NCI-H774 (cell line): Measurements from ENCODE around the gene SPATA1.

ENCODE experiments used
- DNase-seq: peaks from one replicate; lab custom pipeline; 2025; lab: John Stamatoyannopoulos, UW

SPATA1 gene

DNA sequence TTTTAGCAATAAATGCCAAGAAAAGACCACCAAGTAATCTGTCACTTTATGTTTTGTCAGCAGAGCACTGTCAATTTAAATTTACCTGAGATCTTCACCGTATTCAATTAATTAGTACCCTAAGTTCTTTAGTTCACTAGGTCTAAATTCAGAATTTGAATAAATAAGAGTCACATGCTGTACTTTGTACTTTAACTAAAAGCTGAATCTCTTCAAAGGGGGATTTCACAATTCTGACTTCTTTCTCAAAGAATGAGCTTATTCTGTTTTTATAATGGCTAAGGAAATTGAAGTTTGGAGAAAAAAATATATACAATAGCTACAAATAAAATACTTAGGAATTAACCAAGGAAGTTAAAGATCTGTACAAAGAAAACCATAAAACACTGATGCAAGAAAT, 2.3 kb downstream of the SPATA1 start:
- DNase-seq: no peak

DNA sequence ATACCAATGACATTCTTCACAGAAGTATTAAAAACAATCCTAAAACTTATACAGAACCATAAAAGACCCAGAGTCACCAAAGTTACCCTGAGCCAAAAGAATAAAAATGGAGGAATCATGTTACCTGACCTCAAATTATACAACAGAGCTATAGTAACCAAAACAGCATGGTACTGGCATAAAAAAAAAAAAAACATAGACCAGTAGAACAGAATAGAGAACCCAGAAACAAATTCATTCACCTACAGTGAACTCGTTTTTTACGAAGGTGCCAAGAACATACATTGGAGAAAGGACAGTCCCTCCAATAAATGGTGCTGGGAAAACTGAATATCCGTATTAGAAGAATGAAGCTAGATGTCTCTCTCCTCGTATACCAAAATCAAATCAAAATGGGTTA, 2.8 kb downstream of the SPATA1 start:
- no peak for DNase-seq

DNA sequence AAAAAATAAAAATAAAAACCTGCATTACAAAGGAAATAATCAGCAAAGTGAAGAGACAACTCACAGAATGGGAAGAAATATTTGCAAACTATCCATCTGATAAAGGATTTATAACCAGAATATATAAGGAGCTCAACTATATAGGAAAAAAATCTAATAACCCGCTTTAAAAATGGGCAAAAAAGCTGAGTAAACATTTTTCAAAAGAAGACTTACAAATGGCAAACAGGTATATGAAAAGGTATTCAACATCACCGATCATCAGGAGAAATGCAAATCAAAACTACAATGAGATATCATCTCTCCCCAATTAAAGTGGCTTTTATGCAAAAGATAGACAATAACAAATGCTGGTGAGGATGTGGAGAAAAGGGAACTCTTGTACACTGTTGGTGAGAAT, 4.0 kb downstream of the SPATA1 start:
- DNase-seq: no peak

DNA sequence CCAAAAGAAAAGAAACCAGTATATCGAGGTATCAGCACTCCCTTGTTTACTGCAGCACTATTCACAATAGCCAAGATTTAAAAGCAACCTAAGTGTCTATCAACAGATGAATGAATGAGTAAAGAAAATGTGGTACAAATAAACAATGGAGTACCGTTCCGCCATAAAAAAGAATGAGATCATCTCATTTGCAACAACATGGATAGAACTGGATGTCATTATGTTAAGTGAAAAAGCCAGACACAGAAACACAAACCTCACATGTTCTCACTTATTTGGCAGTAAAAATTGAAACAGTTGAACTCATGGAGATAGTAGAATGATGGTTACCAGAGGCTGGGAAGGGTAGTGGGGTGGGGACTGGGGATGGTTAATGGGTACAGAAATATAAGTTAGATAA, 4.5 kb downstream of the SPATA1 start:
- DNase-seq: no peak

DNA sequence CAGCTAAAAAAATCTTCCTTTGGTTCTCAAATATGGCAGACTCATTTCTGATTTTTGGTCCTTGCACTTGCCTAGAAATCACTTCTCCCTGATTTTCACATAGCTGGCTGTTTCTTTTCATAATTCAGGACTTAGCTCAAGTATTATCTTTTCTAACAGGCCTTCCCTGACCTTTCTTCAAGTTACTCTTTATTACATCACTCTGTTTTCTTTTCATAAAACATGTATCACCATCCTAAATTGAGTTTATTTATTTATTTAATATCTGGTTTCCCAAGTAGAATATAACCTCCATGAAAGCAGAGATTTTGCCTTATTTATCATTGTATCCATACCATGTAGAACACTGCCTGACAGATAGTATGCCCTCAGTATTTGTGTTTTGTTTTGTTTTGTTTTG, 18.4 kb downstream of the SPATA1 start:
- DNase-seq: no peak

DNA sequence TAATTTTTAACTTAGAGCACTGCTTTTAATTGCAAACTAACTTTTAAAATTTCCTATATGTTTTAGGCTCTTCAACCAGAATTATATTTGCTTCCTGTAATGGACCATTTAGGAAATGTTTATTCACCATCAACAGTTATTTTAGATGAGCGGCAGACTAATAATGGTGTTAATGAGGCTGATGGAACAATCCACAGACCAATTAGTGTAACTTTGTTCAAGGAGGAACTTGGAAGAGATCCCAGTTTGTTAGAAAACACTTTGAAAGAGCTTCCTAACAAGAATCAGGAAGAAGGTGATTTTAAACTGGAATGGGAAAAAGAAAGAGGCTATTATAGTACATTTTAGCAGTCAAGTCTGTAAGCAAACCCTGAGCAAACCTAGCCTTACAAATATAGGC, 19.6 kb downstream of the SPATA1 start:
- DNase-seq: no peak

DNA sequence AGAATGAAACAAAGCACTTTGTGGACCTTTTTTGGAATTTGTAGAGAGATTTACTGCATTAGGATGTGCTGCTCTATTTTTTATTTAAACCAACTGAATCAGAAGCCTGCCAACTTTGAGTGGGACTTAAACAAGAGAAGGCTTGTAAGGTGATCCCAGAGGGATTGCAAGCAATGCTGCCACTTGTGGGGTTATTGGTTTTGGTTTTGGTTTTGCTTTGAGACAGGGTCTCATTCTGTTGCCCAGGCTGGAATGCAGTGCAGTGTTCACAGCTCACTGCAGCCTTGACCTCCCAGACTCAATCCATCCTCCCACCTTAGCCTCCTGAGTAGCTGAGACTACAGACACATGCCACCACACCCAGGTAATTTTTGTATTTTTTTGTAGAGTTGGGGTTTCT, 32.4 kb downstream of the SPATA1 start:
- DNase-seq: no peak

DNA sequence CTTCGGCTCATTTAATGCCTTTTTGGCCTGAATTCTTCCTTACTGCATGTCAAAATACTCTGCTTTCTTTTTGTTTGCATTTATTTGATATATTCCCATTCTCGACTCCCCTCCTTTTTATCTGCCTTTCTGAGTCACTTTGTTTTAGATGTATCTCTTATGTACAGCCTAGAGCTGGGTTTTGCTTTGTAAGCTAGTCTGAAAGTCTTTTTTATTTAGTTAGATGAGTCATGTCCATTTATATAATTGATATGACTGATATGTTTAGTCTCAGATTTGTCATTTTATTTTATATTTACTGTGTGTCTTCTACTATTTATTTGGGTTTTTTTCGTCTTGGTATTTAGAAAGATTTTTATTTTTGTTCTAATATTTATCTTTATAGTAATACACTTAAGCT, 33.8 kb downstream of the SPATA1 start:
- no peak for DNase-seq

DNA sequence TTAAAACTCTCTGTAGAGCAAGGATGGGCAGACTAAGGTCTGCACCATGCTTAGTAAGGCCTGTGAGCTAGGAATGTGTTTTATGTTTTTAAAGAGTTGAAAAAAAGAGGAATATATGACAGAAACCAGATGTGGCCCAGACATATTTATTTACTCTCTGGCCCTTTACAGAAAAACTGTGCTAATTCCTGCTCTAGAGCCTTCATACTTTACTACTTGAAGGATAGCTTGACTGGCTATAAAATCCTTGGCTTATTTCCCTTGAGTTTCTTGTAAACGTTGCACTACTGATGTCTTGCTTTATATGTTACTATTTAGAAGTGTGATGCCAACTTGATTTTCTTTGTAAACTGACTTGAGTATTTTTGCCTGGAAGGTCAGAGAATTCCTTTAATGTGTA, 34.6 kb downstream of the SPATA1 start:
- DNase-seq: no peak

DNA sequence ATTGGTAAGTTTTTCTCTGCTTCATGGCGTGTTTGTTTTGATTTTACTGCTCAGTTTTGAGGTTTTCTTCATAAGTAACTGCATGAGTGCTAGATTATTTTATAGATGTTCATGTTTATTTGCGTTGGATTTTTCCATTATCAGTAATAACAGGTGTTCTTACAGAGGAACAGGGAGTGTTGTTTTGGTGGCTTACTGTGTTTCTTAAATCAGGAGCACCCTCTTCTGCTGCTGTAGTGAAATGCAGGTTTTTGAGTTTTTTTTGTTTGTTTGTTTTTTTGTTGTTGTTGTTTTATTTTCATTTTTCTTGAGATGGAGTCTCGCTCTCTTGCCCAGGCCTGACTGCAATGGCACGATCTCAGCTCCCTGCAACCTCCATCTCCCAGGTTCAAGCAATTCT, 35.5 kb downstream of the SPATA1 start:
- no peak for DNase-seq

DNA sequence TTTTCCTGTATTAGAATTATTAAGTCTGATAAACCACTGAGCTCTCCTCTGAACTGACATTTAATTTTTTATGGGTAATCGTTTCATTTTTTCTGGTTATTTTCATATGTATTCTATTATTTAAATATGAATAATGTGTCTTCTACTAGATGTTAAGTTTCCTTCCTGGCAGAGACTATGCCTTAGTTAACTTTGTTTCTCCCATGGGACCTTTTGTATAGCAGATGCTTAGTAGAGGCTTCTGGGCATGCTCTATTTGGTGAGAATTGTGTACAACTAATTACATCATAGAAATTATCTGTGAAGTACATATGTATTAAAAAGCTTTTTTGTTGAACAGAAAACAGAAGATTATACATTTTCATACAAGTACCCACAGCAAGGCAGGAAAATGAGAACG, 44.6 kb downstream of the SPATA1 start:
- DNase-seq: no peak

DNA sequence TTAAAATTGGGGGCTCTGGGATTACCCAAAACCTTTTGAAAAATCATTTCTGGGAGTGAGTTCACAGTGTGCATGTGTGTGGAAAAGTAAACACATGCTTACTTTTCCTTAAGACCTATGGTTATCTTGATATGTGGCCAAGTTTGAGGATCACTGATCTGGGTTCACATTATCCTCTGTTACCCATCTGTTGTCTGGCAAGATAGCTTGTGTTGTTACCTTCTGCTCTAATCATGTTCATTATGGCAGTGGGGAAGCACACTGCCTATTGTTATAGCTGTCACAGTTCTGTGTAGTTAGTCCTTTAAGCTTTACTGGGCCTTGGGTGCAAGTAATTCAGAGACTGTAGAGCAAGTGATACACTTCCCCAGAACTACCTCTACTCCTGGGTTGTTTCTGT, 63.0 kb downstream of the SPATA1 start:
- DNase-seq: no peak

DNA sequence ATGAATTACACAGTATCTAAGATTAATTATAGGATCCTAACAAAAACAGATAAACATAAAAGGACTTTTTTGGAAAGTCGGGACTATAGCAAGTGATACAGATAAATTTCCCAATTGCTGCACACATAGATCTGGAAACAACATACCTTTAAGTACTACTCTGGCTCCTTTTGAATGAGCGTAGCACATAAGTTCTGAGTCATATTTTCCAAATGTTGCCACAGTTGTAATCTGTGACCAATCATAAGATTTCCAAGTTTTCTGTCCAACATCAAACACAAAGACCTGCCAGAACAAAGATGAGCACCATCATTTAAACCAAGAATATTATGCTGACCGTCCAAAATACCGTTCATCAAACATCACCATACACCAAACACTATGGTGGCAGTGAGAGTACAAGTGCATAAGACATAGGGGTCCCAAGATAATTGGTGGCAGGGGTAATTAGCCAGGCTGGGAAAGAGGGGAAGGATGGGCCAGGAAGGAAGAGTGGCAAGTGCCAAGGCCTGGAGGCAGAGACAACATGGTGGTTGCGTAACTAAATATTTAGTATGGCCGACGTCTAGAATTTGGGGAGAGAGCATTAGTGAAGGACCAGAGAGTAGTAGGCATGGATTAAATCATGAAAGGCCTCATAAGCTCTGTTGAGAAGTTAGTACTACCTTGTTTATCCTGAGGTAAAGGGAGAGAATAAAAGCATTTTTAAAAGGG, 64.4 kb downstream of the SPATA1 start:
- DNase-seq: no peak

DNA sequence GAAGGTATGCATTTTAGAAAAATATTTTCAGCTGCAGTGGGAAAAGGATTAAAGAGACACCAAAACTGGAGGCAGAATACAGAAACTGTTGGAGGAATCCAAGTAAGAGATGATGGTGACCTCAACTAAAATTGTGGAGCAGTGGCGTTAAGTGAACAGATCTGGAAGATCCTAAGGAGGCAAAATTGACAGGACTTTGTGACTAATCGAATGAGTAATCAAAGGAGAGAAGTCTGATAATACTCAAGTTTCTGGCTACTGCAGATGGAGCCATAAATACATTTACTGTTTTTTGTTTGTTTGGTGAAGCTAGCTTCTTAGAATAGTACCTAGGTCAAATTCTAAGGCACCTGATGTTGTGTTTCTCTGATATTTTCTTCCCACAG, 65.0 kb downstream of the SPATA1 start:
- DNase-seq: no peak

DNA sequence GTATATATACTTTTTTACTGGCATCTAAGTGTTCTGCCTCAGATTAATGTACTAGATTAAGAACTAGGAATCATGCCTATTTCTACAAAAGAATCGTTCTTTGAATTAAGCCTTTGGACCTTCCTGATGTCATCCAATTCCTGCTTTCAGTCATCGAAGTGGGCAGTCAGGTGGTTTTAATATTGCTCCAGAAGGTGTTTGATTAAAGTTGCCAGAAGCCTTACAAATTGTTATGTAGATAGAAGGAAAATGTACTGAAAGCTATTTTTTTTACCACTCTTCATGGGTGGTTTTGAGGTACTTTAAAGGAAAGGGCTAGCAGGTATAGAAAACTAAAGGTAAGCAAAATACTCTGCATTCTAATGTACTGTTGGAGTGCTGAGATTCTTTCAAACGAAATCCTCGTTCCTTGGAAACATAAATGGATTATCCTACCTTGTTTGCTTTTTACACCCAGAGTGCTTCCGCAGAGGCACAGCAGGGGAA, 67.3 kb downstream of the SPATA1 start:
- no peak for DNase-seq

DNA sequence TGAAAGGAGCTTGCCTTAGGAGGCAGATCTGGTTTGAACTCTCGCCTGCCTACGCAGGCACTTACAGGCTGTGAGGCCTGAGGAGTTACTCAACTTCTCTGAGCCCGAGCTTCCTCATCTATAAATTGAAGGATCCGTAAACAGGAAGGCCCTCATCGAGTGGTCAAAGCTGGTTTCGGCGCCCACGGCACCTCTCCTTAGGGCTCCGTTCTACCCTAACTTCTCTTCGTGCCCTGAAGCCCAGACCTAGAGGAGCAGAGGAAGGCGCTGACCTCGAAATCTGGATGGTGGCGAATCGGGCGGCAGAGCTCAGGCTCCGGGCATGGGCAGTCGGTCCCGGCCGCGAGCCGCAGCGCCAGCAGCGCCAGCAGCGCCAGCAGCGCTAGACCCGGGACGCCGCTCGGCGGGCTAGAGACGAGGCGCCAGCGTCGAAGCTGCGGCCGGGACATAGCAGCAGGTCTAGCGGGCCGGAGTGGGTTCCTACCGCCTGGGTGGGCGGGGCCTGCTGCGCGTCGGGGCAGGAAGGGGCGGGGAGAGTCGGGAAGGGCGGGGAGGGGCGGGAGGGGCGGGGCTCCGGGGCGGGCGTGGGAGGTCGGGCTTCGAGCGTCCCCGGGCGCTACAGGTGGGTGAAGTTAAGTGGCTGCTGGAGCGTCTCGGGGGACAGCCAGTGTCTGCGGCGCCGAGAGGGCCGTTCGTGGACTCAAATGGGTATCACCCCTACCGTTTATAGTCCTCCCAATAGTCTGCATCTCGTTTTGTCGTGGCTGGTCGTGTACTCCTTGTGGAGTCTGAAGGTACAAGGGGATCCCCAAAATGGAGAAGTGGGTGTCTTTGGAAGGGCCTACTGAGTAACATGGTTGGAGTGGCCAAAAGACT, 68.0 kb downstream of the SPATA1 start, which contains the start of gene CTBS:
Gene CTBS, minus strand, starts transcription at position 474 of the 876 bp plus-strand sequence. Its CDS starts 25 bp downstream, at position 449.
- peak; percentile 80 for DNase-seq

DNA sequence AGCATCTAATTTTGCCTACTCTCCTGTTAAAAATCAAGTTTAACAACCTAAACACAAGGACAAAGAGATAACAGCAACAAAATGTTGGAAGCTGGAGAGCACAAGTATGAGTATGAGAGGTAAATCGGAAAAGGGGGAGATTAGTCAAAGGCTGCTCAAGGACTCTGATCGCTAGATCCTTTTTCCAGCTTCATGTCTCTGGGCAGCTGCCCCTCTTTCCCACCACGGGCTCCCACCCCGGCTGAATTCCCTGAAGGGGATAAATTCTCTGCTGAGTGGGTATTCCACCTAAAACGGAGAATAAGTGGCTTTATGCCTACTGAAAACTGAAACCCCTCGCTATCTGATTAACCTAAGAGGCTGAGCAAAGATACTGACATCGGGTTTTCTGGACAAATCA, 68.8 kb downstream of the SPATA1 start:
- DNase-seq: no peak

DNA sequence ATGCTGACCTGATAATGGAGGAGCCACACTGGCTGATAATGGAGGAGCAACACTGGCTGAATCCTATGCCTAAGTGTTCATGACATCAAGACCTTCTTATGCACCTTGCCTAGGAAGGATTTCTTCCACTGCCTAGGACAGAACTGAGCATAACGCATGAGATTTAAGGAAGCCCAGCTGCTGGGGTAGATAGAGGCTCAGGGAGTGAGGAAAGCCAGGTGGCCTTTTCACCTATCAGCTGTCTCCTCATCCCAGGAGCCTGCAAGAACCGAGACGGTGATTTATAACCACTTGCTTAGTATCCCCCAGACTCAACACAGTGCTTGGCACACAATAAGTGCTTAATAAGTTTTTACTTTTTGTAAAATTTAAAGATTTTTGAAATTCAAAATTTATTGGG, 75.5 kb downstream of the SPATA1 start:
- DNase-seq: no peak

DNA sequence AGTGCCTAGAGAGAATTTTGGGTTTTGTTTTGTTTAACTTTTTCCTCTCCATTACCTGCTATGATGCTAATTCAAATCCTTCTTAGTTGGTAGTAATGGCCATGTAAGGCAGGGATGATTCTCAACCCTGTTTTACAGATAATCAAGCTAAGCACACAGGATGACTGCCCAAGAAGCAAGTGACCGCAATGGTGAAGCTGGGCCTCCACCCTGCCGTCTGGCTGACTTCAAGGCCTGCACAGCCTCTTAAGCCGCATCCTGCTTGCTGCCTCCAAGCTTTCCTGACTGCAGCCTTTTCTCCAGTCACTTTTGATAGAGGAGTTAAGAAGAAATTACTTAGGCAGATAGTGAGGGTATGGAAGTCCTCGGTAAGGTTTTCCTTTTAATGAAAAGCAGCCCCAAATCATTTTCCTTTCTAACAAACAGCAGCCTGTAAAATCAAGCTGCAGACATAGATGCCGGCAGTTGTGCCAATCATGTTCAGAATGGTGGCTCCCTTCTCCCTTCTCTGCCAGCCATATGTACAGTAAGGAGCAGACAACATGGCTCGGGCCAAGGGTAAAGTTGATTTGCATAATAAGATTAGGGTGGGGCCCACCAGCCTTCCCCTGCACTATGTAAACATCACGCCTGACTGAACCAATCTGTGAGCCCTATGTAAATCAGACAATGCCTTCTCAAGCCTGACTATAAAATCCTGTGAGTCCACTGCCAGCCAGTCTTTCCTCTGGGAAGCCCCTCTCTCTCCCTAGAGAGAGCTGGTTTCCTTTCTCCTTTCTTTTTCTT, 76.8 kb downstream of the SPATA1 start:
- no peak for DNase-seq

DNA sequence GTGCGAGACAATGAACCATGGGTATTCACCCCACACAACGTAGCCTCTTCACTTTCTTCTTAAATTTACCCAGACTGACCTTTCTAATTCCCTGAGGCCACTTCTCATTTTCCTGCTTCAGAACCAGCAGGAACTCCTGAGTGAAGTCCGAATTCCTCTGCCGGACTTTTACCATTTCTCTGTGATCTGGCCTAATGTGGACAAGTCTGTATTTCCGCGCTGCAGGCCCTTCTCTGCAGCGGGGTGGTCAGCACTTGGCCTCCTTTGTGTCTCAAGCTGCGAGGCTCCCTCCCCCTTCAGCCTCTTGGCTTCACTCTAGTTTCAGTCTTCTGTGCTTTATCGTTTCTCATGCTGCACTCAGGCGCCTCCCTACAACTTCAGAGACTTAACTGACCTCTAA, 77.5 kb downstream of the SPATA1 start:
- DNase-seq: no peak

DNA sequence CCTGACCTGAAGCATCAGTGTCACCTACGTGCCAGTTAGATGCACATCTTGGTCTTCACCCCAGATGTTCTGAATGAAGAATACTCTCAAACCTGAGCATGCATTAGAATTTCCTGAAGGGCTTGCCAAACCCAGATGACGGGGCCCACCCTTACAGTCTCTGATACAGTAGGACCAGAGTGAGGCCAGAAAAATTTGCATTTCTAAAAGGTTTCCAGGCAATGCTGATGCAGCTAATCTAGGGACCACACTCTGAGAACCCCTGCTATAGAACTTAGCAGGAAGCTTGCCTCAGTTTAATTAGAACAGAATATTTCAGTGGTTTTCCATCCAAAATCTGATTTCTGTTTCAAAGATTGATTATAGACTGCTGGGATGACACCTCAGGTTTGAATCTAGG, 77.9 kb downstream of the SPATA1 start:
- DNase-seq: no peak

DNA sequence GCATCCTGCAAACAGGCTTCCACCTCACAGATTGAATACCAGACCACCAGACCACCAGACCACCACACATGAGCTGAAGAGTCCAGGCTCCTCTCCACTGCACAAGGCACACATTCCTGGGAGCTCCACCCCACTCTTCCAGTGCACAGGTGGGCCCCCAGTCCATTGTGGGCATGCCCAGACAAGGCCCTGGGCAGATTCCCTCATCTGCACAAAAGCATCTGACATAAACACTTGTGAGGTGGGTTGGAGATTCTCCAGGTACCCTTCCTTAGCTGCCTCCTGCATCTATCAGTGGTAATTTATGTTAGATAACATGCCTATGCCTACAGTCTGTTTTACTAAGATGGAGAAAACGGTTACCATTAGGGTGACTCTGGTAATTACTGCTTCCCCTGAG, 79.6 kb downstream of the SPATA1 start:
- no peak for DNase-seq

DNA sequence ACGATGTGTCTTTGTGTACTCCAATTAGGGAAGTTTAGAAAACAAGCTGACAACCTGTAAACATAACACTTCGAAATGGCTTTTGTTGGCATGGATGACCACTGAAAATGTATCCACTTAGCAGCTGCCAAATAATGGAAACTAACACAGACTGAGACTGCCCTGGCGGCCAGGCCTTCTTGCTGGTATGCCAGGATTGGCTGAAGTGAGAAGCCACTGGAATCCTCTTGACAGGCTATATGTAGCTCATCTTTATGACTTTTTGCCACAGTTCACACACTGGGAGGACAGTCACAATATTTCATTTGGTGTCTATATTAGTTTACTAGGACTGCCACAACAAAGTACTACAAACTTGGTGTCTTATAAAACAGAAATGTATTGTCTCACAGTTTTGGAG, 80.9 kb downstream of the SPATA1 start:
- no peak for DNase-seq
